Activated T-cell treated with anti-CD3 and anti-CD28 coated beads, Interleukin-2, amount 50 U/mL, for 1 hour (primary cell): ENCODE results near the gene NIP7.
"Not testable (repeated sequence)": the region's sequence is repeated elsewhere in the genome, so short reads cannot be mapped to it uniquely, and the experiment has no call there.

Experiments
- DNase-seq: peaks from one replicate; pipeline ENCODE4 v3.0.0-alpha.2; 2020

NIP7 gene

GRCh38 chr16:69346683-69347082, 7.1 kb downstream of the NIP7 start:
- no peak for DNase-seq

GRCh38 chr16:69348222-69348621, 8.7 kb downstream of the NIP7 start:
- no peak for DNase-seq

DNA sequence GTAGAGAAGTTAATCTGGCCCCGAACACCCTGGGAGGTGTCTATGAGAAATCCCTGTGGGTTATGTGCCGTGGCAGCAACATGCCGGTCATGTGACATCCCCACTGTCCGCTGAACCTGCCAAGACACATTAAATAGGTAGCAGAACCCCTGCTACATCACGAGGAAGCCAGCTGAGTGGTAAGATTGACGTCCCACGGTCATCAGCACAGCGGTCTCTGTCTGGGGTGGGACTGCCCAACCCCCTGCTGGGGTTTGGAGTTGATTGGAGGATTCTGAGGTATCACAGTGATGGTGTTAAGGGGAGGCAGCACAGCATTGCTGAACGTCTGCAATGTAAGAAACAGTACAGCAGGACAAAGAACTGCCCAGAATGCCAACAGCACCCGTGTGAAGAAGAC, 10.0 kb downstream of the NIP7 start:
- DNase-seq: no peak

DNA sequence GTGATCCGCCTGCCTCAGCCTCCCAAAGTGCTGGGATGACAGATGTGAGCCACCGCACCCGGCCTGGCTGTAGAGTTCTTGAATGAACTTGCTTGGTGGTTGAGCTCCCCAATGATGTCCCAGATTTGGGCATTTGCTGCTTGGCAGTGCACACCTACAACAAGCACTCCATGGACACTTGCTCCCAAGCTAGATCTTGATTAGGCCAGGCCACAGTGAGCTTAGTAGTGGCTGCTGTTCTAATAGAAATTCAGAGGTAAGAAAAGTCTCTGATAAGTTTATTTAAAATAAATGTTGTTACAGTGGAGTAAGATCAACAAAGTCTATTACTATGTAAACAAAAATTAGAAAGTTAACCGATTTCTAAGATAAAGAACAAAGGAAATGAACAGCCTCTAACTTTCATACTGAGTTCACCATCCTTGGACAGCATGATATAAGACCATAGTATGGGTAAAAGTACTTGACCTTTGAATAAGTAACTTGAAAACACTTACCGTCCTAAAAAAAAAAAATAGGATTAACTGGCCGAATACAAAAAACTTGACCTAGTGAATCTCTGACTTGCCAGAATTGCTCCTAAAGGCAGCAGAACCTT, 11.1 kb downstream of the NIP7 start:
- DNase-seq: no peak

GRCh38 chr16:69351309-69352027, 11.9 kb downstream of the NIP7 start, which contains the start of gene TMED6:
TMED6 (minus strand) TSS chr16:69351786; CDS start chr16:69351753, 33 bp downstream.
- DNase-seq: no peak

GRCh38 chr16:69360070-69360469, 20.5 kb downstream of the NIP7 start:
- DNase-seq: not testable (repeated sequence)

- no peak for DNase-seq
Measured at GRCh38 chr16:69363281-69363717, 23.7 kb downstream of the NIP7 start.

DNA sequence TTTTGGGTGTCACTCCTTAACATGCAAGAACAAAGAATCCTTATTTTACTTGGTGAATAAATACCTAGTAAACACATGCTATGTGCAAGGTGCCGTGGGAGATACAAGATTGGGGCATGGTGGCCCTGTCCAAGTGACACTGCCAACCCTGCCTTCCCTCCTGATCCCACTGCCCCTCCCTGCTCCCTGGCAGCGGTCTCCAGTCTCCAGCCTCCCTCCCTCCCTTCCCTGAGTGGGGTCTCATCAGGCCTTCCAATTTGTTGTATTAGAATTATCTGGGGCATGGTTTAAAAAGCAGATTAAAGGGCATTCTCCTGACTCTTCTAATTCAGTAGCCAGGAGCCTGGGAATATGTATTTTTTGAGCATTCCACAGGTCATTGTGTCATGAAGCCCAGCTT, 24.5 kb downstream of the NIP7 start:
- no peak for DNase-seq

DNA sequence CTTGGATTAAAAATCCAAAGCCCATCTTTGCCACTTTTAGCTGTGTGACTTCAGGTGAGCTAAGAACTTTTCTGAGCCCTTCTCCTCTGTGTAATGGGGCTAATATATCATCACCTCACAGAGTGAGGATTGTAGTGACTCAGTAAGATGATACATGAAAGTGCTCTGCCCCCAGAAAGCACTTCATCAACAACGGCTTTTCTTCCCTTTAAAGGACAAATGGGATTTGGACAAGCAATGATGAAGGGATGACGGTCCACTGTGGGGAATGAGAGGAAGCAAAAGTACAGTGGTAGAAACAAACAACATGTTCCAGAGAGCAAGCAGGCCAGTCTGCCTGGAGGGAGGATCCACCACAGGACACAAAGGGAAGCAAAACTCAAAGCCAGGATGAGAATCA, 26.3 kb downstream of the NIP7 start:
- DNase-seq: no peak

DNA sequence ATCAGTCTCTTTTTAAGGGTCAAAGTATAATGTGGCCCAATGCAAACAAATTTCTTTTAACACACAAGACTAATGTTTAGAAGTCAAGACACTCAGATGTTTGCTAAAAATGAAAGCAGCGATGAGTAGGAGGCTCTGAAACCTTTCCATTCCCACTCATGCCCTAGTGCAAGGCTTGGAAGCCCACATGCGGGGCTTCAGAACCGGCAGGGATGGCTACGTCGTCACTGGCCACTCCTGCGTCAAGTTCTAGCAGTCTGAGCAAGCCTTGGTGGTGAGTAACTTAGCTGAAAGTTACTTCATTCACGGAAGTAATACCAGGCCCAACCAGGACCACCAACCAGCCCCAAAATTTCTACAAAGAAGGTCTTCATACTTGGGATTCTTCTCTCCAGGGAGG, 26.9 kb downstream of the NIP7 start:
- DNase-seq: no peak

DNA sequence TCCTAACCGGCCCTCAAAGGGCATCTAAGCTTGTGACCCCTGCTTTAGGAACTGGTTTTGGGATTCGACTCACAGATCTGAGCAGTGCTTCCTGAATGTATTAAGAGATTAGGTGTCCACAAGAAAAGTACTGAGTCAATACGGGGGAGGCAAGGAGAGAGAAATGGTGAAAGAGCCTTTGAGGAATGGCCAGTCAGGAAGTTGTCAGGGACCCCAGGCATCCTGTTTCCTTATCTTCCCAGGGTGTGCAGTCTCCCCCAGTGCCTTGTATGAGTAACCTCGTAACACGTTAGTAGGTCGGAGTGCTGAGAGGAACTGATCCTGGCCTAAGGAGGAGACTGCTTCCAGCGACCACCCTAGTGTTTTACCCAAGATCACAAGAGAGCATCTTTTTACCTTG, 28.4 kb downstream of the NIP7 start:
- no peak for DNase-seq

DNA sequence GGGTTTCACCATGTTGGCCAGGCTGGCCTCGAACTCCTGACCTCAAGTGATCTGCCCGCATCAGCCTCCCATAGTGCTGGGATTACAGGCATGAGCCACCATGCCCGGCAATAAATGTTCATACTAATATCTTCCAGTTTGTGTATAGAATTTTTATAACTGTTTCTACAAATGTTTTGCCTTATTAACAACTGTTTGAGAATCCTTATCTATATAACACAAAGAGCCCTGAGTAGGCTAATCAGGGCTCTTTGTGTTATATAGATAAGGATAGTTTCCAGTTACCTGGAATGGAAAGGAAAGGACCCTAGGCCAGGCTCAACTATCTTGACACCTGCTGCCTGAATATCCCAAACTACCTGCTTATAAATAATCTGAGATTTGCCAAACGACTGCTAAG, 29.3 kb downstream of the NIP7 start:
- DNase-seq: no peak

DNA sequence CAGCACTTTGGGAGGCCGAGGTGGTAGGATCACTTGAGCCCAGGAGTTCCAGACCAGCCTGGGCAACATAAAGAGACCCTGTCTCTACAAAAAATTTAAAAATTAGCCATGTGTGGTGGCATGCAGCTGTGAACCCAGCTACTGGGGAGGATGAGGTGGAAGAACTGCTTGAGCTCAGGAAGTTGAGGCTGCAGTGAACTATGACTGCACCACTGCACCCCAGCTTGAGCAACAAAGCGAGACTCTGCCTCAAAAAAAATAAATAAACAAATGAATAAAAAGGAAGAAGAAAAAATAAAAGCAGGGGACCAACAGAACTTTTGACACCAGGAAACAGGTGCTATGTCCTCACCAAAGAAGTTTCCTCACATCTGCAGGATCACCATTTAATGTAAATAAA, 32.0 kb downstream of the NIP7 start:
- no peak for DNase-seq

DNA sequence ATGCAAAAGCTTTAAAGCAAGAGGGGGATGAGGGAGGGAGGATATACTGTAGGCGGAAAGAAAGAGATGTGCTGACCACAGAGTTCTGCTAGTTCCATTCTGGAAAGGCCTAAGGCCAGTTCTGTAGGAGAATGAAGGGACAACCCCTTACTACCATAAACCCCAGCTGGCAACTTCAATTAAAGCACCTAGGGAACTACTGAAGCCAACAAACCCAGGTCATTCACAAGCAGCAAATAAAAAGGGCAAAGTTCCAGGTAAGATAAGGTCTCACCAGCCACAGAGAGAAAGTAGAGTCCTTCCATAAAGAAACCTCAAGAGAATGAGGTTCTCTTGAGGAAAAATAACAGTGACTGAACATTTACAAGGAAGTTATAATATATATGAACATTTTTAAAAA, 33.4 kb downstream of the NIP7 start:
- no peak for DNase-seq

- DNase-seq: no peak
Measured at GRCh38 chr16:69376393-69377059, 37.0 kb downstream of the NIP7 start.

- DNase-seq: no peak
Measured at GRCh38 chr16:69378036-69378435, 38.5 kb downstream of the NIP7 start.

DNA sequence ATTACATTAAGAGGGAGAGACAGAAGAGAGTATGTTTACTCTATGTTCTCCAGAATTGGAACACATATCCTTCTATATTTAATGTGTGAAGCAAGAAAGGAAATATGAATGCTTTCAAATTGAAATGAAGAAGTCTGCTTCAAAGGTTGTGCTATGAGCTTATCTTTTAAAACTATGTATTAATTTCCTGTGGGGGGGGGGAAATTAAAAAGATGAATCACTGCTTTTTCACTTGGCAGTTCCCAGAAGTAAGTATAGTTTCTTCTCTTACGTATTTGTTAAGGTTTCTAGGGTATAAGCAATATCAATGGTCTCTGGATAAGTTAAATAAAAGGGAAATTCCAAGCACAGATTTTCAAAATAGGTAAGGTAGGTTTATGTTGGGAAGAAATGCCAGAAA, 39.2 kb downstream of the NIP7 start:
- DNase-seq: no peak

DNA sequence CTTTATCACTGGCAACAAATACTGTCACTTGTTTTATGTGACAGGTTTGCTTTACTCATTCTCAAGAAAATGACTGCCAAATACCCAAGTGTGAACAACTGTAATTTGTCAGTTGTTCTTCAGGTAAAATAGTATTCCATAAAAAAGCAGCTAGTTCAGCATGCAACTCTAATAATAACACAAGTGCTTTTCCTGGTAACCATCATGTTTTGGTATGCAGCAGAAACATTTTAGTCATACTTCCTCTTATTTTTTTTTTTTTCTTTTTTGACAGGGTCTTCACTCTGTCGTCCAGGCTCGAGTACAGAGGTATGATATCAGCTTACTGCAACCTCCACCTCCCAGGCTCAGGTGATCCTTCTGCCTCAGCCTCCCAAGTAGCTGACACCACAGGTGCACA, 41.7 kb downstream of the NIP7 start:
- no peak for DNase-seq

DNA sequence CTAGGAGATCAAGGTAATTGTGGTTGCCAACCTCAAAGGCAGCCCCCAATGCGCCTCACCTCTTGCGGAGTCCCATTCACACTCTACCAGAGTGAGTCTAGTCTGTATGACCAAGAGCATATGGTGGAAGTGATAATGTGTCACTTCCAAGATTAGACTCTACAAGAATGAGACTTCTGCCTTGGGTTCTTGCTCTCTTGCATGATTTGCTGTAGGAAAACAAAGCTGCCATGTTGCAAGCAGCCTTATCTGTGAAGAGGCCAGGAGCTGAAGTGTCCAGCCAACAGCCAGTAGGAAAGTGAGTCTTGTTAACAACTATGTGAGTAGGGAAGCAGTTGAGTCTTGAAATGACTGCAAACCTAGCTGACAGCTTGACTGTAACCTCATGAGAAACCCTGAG, 42.8 kb downstream of the NIP7 start:
- DNase-seq: no peak

- no peak for DNase-seq
Measured at GRCh38 chr16:69384974-69385373, 45.4 kb downstream of the NIP7 start.

DNA sequence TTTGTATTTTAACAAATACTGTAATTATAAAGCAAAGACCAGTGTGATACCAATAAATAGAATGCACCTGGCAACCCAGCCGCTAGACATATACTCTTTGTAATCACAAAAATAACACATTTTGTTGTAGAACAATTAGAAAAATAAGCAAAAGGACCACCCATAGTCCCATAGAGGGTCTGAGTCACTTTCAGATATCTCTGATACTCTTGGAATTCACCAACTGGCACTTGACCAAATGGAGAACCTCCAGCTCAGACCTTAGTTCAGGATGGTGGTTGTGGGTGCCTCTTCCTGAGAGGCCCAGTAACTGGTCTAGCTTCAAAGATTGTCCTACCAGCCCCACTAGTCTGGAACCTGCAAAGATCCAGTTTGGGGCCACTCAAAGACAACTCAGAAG, 47.0 kb downstream of the NIP7 start:
- DNase-seq: no peak
